Loucy (cell line): ENCODE data around the gene RALGPS1.

Experiments used
- EZH2phosphoT487 ChIP-seq: fragments of 200-600 bp; IDR thresholded peaks from 2 replicates; pipeline ENCODE4 v1.6.1; 2018; ENCODE audit warnings: antibody characterized with exemption, mild to moderate bottlenecking, moderate library complexity, borderline replicate concordance
- TF ChIP-seq, protein P1 (sequence below): fragments of 200-600 bp; sonication (generic); conservative IDR thresholded peaks from 2 replicates; pipeline ENCODE4 v1.5.1; 2014; ENCODE audit warnings: mild to moderate bottlenecking, antibody characterized with exemption, low read length

DNA sequence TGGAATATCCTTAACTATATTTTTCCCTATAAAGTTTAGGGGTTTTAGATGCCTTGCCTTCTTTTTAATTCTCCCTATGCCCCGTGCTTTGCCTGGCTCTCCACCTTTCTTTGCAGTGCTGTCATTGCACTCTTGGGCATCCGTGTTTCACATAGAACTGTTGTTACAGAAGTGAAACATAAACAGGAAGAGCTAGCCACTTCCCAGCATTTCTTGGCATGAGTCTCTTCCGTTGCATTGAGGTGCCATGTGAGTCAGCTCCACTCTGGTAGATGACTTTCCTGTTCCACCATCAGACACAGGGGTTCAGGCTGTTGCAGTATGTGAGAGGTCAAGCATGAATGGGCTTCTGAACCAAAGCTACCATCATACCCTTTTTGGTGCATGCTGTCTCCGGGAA is 134.5 kb downstream of the RALGPS1 start:
- TF ChIP-seq, protein P1, sequence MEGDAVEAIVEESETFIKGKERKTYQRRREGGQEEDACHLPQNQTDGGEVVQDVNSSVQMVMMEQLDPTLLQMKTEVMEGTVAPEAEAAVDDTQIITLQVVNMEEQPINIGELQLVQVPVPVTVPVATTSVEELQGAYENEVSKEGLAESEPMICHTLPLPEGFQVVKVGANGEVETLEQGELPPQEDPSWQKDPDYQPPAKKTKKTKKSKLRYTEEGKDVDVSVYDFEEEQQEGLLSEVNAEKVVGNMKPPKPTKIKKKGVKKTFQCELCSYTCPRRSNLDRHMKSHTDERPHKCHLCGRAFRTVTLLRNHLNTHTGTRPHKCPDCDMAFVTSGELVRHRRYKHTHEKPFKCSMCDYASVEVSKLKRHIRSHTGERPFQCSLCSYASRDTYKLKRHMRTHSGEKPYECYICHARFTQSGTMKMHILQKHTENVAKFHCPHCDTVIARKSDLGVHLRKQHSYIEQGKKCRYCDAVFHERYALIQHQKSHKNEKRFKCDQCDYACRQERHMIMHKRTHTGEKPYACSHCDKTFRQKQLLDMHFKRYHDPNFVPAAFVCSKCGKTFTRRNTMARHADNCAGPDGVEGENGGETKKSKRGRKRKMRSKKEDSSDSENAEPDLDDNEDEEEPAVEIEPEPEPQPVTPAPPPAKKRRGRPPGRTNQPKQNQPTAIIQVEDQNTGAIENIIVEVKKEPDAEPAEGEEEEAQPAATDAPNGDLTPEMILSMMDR: no peak
- no peak for TF ChIP-seq EZH2phosphoT487
